NOMO-1 treated with dmso at 0.1 percent for 144 hours (cell line): ENCODE data around the gene NALCN.

Experiments used
- DNase-seq: peaks from one replicate; lab custom pipeline; 2025; ENCODE audit not compliant: unreplicated experiment; lab: John Stamatoyannopoulos, UW

NALCN gene

GRCh38 chr13:101049166-101049850, 367.0 kb downstream of the NALCN start:
- no peak for DNase-seq

- DNase-seq = no peak
Measured at GRCh38 chr13:101036546-101036945, 379.8 kb downstream of the NALCN start.

GRCh38 chr13:101035119-101035620, 381.1 kb downstream of the NALCN start:
- no peak for DNase-seq

- DNase-seq = no peak
Measured at GRCh38 chr13:101026736-101027398, 389.4 kb downstream of the NALCN start.

- no peak for DNase-seq
Measured at GRCh38 chr13:101026328-101026727, 390.0 kb downstream of the NALCN start.

GRCh38 chr13:101025925-101026324, 390.4 kb downstream of the NALCN start:
- DNase-seq = no peak

- no peak for DNase-seq
Measured at GRCh38 chr13:101025519-101025918, 390.8 kb downstream of the NALCN start.

GRCh38 chr13:101019126-101019525, 397.2 kb downstream of the NALCN start:
- no peak for DNase-seq

GRCh38 chr13:101018720-101019119, 397.6 kb downstream of the NALCN start:
- DNase-seq = no peak

- no peak for DNase-seq
Measured at GRCh38 chr13:101017123-101017872, 399.0 kb downstream of the NALCN start.

GRCh38 chr13:101016475-101016874, 399.8 kb downstream of the NALCN start:
- DNase-seq = no peak

- DNase-seq = no peak
Measured at GRCh38 chr13:101013245-101013644, 403.1 kb downstream of the NALCN start.

GRCh38 chr13:101010100-101010499, 406.2 kb downstream of the NALCN start:
- no peak for DNase-seq

GRCh38 chr13:101007245-101007644, 409.1 kb downstream of the NALCN start:
- no peak for DNase-seq
